ENCODE data around the gene IRF2BP1.
"Not testable (repeated sequence)": the region's sequence is repeated elsewhere in the genome, so short reads cannot be mapped to it uniquely, and the experiment has no call there.

IRF2BP1 gene

GRCh38 chr19:45874620-45874966, 11.3 kb downstream of the IRF2BP1 start:
- Histone ChIP-seq H3K27ac (no peak overlapping the region), H3K4me3 (ENCODE audit: low read depth, low read length) (no peak overlapping the region), H3K4me1 (no peaks in the 10 kb centered on the region), H3K9ac (no peak overlapping the region), H3K9me3 (ENCODE audit: control insufficient read depth, low read length) (no peaks in the 10 kb centered on the region), H2AFZ (no peak overlapping the region), H3K4me2 (ENCODE audit: low read length) (no peak overlapping the region), H3K27me3 (ENCODE audit: control insufficient read depth, insufficient read depth, low read length) (no peaks in the 10 kb centered on the region), H3K36me3 (ENCODE audit: control insufficient read depth, insufficient read depth, low read length) (no peaks in the 10 kb centered on the region), H3K79me2 (no peaks in the 10 kb centered on the region)
- TF ChIP-seq CTCF (IDR thresholded peaks at IDR 0.05): no peak

DNA sequence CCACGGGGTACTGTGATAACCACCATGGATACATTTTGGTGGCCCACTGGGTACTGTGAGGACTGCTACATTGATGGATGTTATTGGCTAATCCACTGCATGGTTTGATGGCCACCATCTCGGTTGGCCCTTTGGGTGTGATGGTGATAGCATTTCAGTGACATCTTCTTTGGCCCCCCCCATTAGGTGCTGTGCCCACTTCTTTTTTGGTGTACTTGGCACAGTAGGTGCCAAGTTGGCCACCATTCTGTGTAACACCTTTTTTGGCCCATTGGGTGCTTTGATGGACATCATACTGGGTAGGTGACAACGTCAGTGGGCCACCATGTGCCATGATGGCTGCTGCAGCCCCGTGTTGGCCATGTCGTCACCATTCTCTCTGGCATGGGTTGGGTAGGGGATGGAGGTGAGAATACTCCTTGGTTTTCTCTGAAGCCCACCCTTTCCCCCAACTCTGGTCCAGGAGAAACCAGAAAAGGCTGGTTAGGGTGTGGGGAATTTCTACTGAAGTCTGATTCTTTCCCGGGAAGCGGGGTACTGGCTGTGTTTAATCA, 12.6 kb downstream of the IRF2BP1 start:
- no peak for TF ChIP-seq CTCF (IDR thresholded peaks at IDR 0.05)
- Histone ChIP-seq H2AFZ (no peak overlapping the region), H3K36me3 (ENCODE audit: control insufficient read depth, insufficient read depth, low read length) (no peaks in the 10 kb centered on the region), H3K4me1 (no peaks in the 10 kb centered on the region), H3K9ac (no peak overlapping the region), H3K9me3 (ENCODE audit: control insufficient read depth, low read length) (no peaks in the 10 kb centered on the region), H3K79me2 (no peaks in the 10 kb centered on the region), H3K4me3 (ENCODE audit: low read depth, low read length) (no peak overlapping the region), H3K4me2 (ENCODE audit: low read length) (no peak overlapping the region), H3K27ac (no peak overlapping the region), H3K27me3 (ENCODE audit: control insufficient read depth, insufficient read depth, low read length) (no peaks in the 10 kb centered on the region)

DNA sequence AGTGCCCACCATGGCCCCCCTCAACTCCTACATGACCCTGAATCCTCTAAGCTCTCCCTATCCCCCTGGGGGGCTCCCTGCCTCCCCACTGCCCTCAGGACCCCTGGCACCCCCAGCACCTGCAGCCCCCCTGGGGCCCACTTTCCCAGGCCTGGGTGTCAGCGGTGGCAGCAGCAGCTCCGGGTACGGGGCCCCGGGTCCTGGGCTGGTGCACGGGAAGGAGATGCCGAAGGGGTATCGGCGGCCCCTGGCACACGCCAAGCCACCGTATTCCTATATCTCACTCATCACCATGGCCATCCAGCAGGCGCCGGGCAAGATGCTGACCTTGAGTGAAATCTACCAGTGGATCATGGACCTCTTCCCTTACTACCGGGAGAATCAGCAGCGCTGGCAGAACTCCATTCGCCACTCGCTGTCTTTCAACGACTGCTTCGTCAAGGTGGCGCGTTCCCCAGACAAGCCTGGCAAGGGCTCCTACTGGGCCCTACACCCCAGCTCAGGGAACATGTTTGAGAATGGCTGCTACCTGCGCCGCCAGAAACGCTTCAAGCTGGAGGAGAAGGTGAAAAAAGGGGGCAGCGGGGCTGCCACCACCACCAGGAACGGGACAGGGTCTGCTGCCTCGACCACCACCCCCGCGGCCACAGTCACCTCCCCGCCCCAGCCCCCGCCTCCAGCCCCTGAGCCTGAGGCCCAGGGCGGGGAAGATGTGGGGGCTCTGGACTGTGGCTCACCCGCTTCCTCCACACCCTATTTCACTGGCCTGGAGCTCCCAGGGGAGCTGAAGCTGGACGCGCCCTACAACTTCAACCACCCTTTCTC, 13.6 kb downstream of the IRF2BP1 start:
- H3K4me1 ChIP-seq: no peaks in the 10 kb centered on the region
- H3K4me2 ChIP-seq (ENCODE audit: low read length): no peak overlapping the region
- no peaks in the 10 kb centered on the region for H3K27me3 ChIP-seq (ENCODE audit: control insufficient read depth, insufficient read depth, low read length)
- TF ChIP-seq CTCF (IDR thresholded peaks at IDR 0.05): no peak
- H3K27ac ChIP-seq: no peak overlapping the region
- H3K9ac ChIP-seq: no peak overlapping the region
- H3K9me3 ChIP-seq (ENCODE audit: control insufficient read depth, low read length): no peaks in the 10 kb centered on the region
- H3K36me3 ChIP-seq (ENCODE audit: control insufficient read depth, insufficient read depth, low read length): no peaks in the 10 kb centered on the region
- H3K79me2 ChIP-seq: no peaks in the 10 kb centered on the region
- no peak overlapping the region for H3K4me3 ChIP-seq (ENCODE audit: low read depth, low read length)
- no peak overlapping the region for H2AFZ ChIP-seq

- no peak overlapping the region for H3K4me2 ChIP-seq (ENCODE audit: low read length)
- no peaks in the 10 kb centered on the region for H3K27me3 ChIP-seq (ENCODE audit: control insufficient read depth, insufficient read depth, low read length)
- no peak for TF ChIP-seq CTCF (IDR thresholded peaks at IDR 0.05)
- H3K9ac ChIP-seq: no peak overlapping the region
- H3K27ac ChIP-seq: no peak overlapping the region
- no peak overlapping the region for H2AFZ ChIP-seq
- no peak overlapping the region for H3K4me3 ChIP-seq (ENCODE audit: low read depth, low read length)
- H3K4me1 ChIP-seq: no peaks in the 10 kb centered on the region
- H3K79me2 ChIP-seq: no peaks in the 10 kb centered on the region
- no peaks in the 10 kb centered on the region for H3K36me3 ChIP-seq (ENCODE audit: control insufficient read depth, insufficient read depth, low read length)
- H3K9me3 ChIP-seq (ENCODE audit: control insufficient read depth, low read length): no peaks in the 10 kb centered on the region
These were observed 15.1 kb downstream of the IRF2BP1 start for GRCh38 chr19:45870798-45871197.

DNA sequence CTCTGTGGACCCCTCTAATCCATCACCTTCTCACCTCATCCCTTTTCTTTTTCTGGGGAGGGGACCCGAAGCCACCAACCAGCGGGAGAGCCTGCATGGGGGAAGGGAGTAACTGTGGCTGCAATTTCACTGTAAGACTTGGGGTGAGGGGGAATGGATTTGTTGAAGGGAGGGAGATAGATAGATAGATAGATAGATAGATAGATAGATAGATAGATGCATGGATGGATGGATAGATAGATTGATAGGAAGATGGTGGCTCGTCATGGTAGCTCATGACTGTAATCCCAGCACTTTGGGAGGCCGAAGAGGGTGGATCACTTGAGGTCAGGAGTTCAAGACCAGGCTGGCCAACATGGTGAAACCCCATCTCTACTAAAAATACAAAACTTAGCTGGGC, 18.7 kb downstream of the IRF2BP1 start:
- not testable (repeated sequence) for H3K4me1 ChIP-seq; H3K4me2 ChIP-seq (ENCODE audit: low read length); H3K36me3 ChIP-seq (ENCODE audit: control insufficient read depth, insufficient read depth, low read length); H3K9me3 ChIP-seq (ENCODE audit: control insufficient read depth, low read length); H3K27ac ChIP-seq; H3K9ac ChIP-seq; H3K79me2 ChIP-seq; H2AFZ ChIP-seq; H3K27me3 ChIP-seq (ENCODE audit: control insufficient read depth, insufficient read depth, low read length); H3K4me3 ChIP-seq (ENCODE audit: low read depth, low read length)

Measured in parathyroid adenoma (tissue), 2 donors.